Activated CD4-positive, CD25-positive, alpha-beta regulatory T cell (primary cell): ENCODE results near the gene OPTN.

ENCODE experiments used
- DNase-seq, 4 experiments: peaks; one replicate each; lab custom pipeline; 2025; lab: John Stamatoyannopoulos, UW

The OPTN gene

GRCh38 chr10:13184276-13184675 lies 84.3 kb downstream of the OPTN start:
- no peak for DNase-seq

GRCh38 chr10:13184730-13185514 lies 85.0 kb downstream of the OPTN start:
- no peak for DNase-seq

- no peak for DNase-seq
Measured at GRCh38 chr10:13187135-13187534, 87.2 kb downstream of the OPTN start.
